ENCODE data around the gene ZBTB7C. TPM values are rescaled to one million over a fixed set of nuclear protein-coding genes. Genes with fewer than 3 reads are reported as not detected.

ZBTB7C gene
- polyA plus RNA-seq, 4 donors, result 13.1 to 41.1 (median 17.4) TPM

DNA sequence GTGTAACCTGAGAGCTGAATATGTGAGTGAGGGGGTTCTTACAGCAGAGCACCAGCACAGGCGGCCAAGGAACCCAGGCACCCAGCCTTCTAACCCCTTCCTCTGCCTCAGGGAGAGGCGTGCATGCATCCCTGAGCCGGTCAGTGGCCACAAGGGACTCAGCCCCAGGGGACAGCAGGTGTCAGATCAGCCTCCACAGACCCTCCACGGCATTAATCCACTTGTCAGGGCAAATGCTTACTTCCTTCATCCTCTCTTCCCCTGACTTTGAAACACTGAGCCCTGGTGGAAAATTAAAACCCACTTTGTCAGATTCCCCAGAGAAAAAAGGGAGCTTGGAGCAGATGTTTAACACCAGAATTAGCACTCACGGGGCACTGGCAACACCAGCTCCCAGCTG, 418.2 kb downstream of the ZBTB7C start:
- DNase-seq (ENCODE audit: low read depth in 4 of 4, low spot score in 3 of 4), result no peak

DNA sequence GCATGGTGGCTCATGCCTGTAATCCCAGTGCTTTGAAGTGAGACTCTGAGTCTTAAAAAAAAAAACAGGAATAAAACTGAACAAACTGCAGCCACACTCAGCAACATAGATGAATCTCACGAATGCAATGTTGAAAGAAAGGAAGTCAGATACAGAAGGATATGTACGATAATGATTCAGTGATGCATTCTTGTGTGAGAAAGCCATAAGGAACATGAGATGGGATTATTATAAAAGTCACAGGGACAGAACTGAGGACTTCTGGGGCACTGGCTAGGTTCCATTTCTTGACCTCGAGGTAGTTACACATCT, 421.8 kb downstream of the ZBTB7C start:
- DNase-seq (ENCODE audit: low read depth in 4 of 4, low spot score in 3 of 4), result no peak

DNA sequence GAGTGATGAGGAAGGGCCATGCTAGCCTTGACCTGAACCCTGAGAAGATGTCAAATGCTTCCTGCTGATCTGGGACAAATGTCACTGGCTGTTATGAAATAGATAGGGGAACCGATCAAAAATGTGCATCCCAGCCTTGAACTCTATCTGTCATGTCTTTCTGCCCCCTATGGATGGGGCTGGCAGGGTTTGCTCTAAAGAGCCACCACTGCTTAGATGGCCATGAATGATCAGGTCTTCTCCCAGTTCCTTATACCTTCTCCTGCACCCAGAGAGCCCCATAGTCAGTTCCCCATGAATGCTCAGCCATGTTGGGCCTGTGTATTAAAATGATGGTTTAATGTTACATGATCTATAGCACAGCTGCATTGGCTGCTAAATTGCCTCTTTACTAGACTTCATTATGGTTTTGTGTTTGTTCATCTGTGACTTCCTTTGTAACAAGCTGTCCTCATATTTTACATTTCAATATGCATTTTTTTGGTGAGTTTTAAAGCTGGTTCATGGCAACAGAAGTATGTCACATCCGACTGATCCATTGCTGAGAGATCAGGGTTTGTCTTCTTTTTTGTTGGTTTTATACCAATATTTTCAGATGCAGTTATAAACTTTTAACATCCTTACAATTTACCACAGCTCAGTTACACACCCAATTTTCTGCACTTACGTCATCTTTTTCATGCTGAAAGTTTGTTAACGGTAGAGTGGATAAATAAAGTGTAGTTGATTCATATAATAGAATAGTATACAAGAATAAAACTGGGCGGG, 422.4 kb downstream of the ZBTB7C start:
- no peak for DNase-seq (ENCODE audit: low read depth in 4 of 4, low spot score in 3 of 4)

DNA sequence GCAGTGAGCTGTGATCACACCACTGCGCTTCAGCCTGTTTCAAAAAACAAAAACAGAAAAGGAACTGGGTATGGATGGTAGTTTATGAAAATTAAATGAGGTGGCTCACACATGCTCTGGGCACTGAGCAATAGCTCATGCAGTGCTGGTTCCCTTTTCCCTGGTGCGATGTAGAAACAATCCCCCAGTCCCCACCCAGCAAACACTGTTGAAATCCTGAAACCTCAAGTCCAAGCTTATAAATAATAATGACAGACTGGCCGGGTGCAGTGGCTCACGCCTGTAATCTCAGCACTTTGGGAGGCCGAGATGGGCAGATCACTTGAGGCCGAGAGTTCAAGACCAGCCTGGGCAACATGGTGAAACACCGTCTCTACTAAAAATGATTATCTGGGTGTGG, 423.3 kb downstream of the ZBTB7C start:
- no peak for DNase-seq (ENCODE audit: low read depth in 4 of 4, low spot score in 3 of 4)

DNA sequence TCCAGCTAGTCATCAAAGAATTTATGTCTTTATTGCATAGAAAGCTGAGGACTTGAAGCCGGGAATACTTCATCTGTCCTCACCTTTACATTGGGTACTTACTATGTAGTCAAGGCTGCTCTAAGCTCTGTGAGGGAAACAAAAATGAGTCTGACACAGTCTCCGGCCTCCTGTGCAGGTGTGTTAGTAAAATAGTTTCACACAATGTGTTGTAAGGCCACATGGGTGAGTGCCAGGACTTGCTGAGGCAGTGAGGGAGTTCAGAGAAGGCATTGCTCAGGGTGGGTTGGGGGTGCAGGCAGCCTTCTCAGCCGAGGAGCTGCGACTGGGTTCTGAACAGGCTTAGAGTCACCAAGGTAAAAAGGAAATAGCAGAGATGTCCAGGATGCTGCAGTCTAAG, 424.2 kb downstream of the ZBTB7C start:
- DNase-seq (ENCODE audit: low read depth in 4 of 4, low spot score in 3 of 4), result no peak

DNA sequence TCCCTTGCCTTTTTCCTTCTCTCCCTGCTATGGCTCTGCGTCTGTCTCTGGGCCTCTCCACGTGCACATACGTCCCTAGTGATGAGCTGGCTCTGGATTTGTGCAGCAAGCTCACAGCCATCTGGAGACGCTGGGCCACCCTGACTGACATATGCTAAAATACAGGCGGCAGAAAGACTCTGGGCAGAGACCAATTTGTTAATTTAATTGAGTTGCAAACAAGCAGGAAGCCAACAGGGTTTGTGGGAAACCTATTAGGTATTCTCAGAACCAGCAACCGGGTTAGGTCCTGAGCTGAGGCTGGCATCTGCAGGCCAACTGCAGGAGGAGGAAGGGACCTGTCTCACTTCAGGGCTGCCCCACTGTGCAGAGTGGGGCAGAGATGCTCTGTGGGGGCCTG, 425.2 kb downstream of the ZBTB7C start:
- no peak for DNase-seq (ENCODE audit: low read depth in 4 of 4, low spot score in 3 of 4)

DNA sequence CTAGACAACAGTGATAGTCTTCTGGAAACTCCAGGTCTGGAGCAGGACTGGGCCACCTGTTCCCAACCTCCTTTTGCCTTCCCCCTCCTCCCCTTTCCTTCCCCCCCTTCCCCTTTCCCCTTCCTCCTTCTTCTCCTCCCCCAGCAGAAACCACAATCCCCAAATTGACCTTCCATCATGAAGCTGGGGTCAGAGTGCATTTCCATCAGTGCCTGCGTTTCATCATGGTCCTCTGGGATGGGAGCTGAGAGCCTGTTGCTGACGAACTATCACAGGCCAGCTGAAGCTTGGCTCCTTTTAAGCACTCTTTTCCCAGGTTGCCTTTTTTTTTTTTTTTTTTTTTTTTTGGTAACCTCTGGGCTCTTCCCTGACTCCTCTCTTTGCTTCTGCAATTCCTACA, 426.1 kb downstream of the ZBTB7C start:
- no peak for DNase-seq (ENCODE audit: low read depth in 4 of 4, low spot score in 3 of 4)

DNA sequence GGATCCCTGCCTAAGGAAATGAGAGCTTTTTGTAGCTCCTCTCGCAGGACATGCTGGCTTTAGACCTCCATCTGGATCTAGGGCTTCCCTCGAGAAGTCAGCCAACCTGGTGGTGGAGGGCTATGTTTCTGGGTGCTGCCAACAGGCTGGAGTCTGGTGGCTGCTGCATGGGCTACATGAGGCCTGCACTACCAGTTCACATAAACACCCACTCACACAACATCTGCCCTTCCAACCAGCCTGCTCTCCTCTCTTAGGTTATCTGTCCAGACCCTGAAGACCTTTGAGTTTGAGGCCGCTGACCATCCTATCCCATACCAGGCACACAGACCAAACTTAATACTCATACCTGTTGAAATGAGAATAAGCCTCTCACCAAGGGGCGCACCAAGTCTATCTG, 427.4 kb downstream of the ZBTB7C start:
- no peak for DNase-seq (ENCODE audit: low read depth in 4 of 4, low spot score in 3 of 4)

DNA sequence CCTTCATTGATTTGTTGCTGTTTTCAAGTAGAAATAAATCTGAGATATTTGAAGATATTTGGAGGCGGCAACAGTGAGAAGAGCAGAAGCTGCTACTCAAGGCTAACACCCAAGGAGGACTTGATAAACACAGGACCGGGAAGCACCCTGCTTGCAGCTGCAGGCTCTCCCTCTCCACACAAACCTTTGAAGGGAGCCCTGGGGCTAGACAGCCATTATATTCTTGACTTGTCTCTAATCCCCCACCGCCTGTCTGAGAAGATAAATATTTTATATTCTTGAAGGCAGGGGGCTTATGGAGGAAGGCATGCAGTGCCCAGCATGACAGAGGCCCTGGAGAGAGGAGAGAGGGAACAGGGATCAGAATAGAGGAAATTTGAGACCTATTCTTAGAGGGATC, 427.9 kb downstream of the ZBTB7C start:
- DNase-seq (ENCODE audit: low read depth in 4 of 4, low spot score in 3 of 4), result no peak

DNA sequence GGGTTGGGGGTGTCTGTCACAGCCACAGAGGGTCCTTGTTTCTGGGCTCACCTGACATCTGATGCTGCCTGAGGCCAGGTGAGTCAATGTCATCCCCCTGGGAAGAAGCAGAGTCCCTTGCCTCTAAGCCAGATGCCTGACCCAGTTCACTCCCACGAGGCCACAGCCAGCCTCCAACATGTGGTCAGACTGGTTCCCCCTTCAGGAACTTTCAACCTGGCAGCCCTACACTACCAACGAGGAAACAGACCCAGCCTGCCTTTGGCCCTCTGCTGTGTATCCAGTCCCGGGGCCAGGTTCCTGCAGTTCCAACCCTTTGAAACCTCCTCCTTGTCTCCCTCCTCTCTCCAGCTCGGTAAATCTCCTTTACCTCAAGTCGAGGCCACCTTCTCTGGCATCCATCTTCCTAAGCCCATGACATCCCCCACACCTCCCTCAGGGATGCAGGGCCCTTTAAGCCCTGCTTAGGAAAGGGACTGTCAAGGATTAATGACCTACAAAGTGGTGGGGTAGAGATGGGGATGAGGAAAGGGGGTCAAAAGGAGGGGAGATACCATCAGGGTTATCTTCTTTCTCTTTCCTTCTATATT, 429.5 kb downstream of the ZBTB7C start:
- no peak for DNase-seq (ENCODE audit: low read depth in 4 of 4, low spot score in 3 of 4)

DNA sequence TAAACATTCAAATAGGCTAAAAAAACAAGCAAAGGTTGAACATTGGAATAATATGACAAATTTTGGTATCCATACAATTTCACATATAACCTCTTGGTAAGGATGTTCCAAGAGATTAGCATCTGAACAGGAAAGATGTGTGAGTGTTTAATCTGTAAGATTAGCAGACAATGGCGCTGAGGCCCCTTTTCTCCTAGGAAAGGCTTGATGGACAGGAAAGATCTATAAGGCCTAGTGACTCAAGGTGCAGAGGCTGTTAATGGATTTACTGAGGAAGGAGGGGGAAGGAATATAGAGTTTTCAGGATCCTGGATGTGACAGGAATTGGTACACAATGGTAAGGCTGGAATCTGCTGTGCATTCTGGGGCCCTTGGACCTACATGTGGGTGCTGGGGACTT, 430.6 kb downstream of the ZBTB7C start:
- no peak for DNase-seq (ENCODE audit: low read depth in 4 of 4, low spot score in 3 of 4)

DNA sequence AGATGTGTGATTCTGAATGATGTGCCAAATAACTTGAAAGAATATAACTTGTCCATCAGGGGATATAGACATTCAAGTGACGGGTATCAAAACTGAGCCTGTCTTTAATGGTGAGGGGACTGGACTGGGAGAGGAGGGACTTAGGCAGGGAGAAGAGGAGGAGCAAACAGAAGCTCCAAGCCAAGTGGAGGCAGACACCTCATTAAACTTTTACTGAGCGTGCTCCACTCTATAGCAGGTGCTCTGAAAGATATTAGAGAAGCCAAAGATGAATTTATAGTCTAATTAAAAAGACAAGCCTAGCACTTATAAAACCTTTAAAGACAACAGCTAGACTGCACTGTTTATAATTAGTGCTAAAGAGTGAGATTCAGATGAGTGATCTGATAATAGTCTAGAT, 431.0 kb downstream of the ZBTB7C start:
- no peak for DNase-seq (ENCODE audit: low read depth in 4 of 4, low spot score in 3 of 4)

Other genes with a start within 250 kb of the ZBTB7C start
- 10 to 100 TPM; 14.6 to 30.7 (median 22.6) TPM for gene CTIF, start 129.6 kb upstream of the ZBTB7C start, polyA plus RNA-seq (ENCODE audit: insufficient read length in 4 of 4)